ENCODE data around the gene LIMK2. TPM values are rescaled to one million over a fixed set of nuclear protein-coding genes. Genes with fewer than 3 reads are reported as not detected.
"Not testable (repeated sequence)": the region's sequence is repeated elsewhere in the genome, so short reads cannot be mapped to it uniquely, and the experiment has no call there.

Gene LIMK2
- total RNA-seq, result 10 to 100 TPM; 38.4 to 76.8 TPM

- Histone ChIP-seq H3K36me3 (no peaks in the 10 kb centered on the region), H3K9me3 (no peaks in the 10 kb centered on the region), H3K4me1 (ENCODE audit: control insufficient read depth in 1 of 2, low read depth in 2 of 2) (peaks cover 15 to 25% of the 10 kb centered on the region in 2 donors), H3K27ac (peak within 1 kb of the TSS; percentile 25 to 36), H3K4me3 (peak within 1 kb of the TSS; percentile 78), H3K27me3 (replicated peaks; ENCODE audit: insufficient read depth) (no peaks in the 10 kb centered on the region)
- peak; percentile 77 for DNase-seq (ENCODE audit: low spot score)
- peak; percentile 73 for ATAC-seq (ENCODE audit: insufficient number of reproducible peaks, low FRiP score, low read depth)
- TF ChIP-seq CTCF (IDR thresholded peaks at IDR 0.05), result peak; percentile 77
These were observed at the start of gene LIMK2 for GRCh38 chr22:31211862-31212730. Gene LIMK2 (plus strand): TSS chr22:31212298. CDS start chr22:31212409, 111 bp downstream.

GRCh38 chr22:31170971-31171370 is 41.1 kb upstream of the LIMK2 start:
- no peak overlapping the region for H3K4me3 ChIP-seq
- H3K4me1 ChIP-seq (ENCODE audit: control insufficient read depth in 1 of 2, low read depth in 2 of 2), result peaks cover 43 to 77% of the 10 kb centered on the region in 2 donors
- no peak for TF ChIP-seq CTCF (IDR thresholded peaks at IDR 0.05)
- H3K27me3 ChIP-seq (replicated peaks; ENCODE audit: insufficient read depth), result no peaks in the 10 kb centered on the region
- no peaks in the 10 kb centered on the region for H3K36me3 ChIP-seq
- DNase-seq (ENCODE audit: low spot score) (no peak), ATAC-seq (ENCODE audit: insufficient number of reproducible peaks, low FRiP score, low read depth) (no peak)
- peak overlapping the region; percentile 39 to 83 for H3K27ac ChIP-seq
- H3K9me3 ChIP-seq, result no peaks in the 10 kb centered on the region

GRCh38 chr22:31171734-31172133 is 40.4 kb upstream of the LIMK2 start:
- DNase-seq (ENCODE audit: low spot score); H3K27me3 ChIP-seq (replicated peaks; ENCODE audit: insufficient read depth); H3K4me3 ChIP-seq; H3K36me3 ChIP-seq; H3K9me3 ChIP-seq; ATAC-seq (ENCODE audit: insufficient number of reproducible peaks, low FRiP score, low read depth): not testable (repeated sequence)
- Histone ChIP-seq H3K27ac (peak overlapping the region; percentile 79 to 83), H3K4me1 (ENCODE audit: control insufficient read depth in 1 of 2, low read depth in 2 of 2) (peaks cover 40 to 77% of the 10 kb centered on the region in 2 donors)

- Histone ChIP-seq H3K9me3 (no peaks in the 10 kb centered on the region), H3K4me1 (ENCODE audit: control insufficient read depth in 1 of 2, low read depth in 2 of 2) (peaks cover 42 to 82% of the 10 kb centered on the region in 2 donors), H3K4me3 (peak overlapping the region; percentile 29), H3K27ac (peak overlapping the region; percentile 79 to 83), H3K27me3 (replicated peaks; ENCODE audit: insufficient read depth) (no peaks in the 10 kb centered on the region), H3K36me3 (no peaks in the 10 kb centered on the region)
- no peak for TF ChIP-seq CTCF (IDR thresholded peaks at IDR 0.05)
- DNase-seq (ENCODE audit: low spot score) (no peak), ATAC-seq (ENCODE audit: insufficient number of reproducible peaks, low FRiP score, low read depth) (peak; percentile 53)
These were observed 38.5 kb upstream of the LIMK2 start for GRCh38 chr22:31173386-31174145.

- H3K9me3 ChIP-seq, result no peaks in the 10 kb centered on the region
- peak overlapping the region; percentile 61 to 79 for H3K27ac ChIP-seq
- TF ChIP-seq CTCF (IDR thresholded peaks at IDR 0.05), result no peak
- no peak for DNase-seq (ENCODE audit: low spot score)
- no peak for ATAC-seq (ENCODE audit: insufficient number of reproducible peaks, low FRiP score, low read depth)
- no peak overlapping the region for H3K4me3 ChIP-seq
- no peaks in the 10 kb centered on the region for H3K36me3 ChIP-seq
- no peaks in the 10 kb centered on the region for H3K27me3 ChIP-seq (replicated peaks; ENCODE audit: insufficient read depth)
- peaks cover 35 to 58% of the 10 kb centered on the region in 2 donors for H3K4me1 ChIP-seq (ENCODE audit: control insufficient read depth in 1 of 2, low read depth in 2 of 2)
These were observed 35.2 kb upstream of the LIMK2 start for GRCh38 chr22:31176923-31177322.
